ENCODE measurements around the gene SLC2A4RG. TPM values are rescaled to one million over a fixed set of nuclear protein-coding genes. Genes with fewer than 3 reads are reported as not detected.

The SLC2A4RG gene
- total RNA-seq, 2 donors from 2014 or later: 54.0 to 112 TPM

DNA sequence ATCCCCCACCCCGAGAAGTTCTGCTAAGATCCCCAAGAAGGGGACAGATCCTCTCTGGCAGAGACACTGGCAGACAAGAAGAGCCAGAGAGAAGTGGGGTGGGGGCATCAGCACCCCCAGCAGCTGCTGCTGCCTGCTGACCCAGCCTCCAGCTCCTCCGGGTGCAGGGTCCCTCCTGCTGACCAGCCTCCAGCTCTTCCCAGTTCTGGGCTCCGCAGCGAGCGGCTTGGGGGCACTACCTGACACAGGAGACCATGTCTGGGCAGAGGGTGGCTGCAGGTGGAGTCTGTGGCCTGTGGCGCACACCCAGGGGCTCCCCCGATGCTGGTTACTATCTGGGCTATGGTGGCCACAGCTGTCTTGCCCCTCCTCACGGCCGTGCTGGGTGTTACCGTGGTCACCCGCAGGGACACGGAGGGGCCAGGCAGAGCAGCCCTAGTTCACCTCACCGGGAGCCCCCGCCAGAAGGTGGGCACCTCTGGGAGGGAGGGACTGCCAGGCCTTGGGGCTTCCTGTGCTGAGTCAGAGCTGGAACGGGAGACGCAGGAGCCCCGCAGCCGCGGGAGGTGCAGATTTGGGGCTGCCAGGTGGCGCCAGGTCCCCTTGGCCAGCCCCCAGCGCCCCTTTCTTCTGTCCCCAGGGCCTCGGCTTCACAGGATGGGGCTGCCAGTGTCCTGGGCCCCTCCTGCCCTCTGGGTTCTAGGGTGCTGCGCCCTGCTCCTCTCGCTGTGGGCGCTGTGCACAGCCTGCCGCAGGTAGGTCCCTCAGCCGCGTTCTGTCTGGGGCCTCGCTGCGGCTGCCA is 2.5 kb upstream of the SLC2A4RG start:
- no peak for DNase-seq (ENCODE audit: low spot score)
- intact Hi-C loops (cut with DNase I): no loop called here

GRCh38 chr20:63737695-63737944 is 2.0 kb upstream of the SLC2A4RG start:
- no peak for DNase-seq (ENCODE audit: low spot score)
- intact Hi-C loops (cut with DNase I): no loop called here

DNA sequence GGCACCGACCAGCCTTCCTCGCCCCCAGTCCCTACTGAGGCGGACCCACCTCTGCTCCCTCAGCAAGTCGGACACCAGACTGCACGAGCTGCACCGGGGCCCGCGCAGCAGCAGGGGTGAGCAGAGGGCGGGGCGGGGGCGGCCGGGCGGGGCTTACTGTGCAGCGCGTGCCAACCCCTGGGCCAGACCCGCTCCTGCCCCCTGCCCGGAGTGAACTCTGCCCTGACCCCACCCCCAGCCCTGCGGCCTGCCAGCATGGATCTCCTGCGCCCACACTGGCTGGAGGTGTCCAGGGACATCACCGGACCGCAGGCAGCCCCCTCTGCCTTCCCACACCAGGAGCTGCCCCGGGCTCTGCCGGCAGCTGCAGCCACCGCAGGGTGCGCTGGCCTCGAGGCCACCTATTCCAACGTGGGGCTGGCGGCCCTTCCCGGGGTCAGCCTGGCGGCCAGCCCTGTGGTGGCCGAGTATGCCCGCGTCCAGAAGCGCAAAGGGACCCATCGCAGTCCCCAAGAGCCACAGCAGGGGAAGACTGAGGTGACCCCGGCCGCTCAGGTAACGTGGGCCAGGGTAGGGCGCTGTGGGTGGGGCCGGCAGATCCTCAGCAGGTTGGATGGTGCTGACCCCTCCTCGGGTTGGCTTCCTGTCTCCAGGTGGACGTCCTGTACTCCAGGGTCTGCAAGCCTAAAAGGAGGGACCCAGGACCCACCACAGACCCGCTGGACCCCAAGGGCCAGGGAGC is 1.5 kb upstream of the SLC2A4RG start:
- no peak for DNase-seq (ENCODE audit: low spot score)
- intact Hi-C loops (cut with DNase I): no loop called here

GRCh38 chr20:63738687-63739129 is 868 bp upstream of the SLC2A4RG start:
- intact Hi-C loops (cut with DNase I): no loop called here
- no peak for DNase-seq (ENCODE audit: low spot score)

DNA sequence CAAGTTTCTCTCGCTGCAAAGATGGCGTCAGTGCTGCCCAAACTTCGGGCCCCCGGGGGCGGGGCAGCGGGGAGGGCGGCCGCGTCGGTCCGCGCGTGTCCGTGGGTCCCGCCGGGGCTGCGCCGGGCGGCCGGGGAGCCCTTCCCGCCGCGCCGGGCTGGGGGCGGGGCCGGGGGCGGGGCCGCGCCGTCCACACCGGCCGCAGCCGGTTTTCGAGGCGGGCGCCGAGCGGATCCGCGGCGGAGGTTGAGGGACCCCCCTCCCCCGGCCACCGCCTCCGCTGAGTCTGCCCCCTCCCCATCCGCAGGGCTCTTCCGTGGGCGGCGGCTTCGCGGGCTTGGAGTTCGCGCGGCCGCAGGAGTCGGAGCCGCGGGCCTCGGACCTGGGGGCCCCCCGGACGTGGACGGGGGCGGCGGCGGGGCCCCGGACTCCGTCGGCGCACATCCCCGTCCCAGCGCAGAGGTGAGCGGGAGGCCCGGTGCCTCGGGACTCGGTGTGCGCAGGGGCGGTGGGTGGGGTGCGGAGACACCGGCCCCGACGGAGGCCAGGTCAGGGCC is 572 bp downstream of the SLC2A4RG start:
- intact Hi-C loops (cut with DNase I): no loop called here
- DNase-seq (ENCODE audit: low spot score): no peak

DNA sequence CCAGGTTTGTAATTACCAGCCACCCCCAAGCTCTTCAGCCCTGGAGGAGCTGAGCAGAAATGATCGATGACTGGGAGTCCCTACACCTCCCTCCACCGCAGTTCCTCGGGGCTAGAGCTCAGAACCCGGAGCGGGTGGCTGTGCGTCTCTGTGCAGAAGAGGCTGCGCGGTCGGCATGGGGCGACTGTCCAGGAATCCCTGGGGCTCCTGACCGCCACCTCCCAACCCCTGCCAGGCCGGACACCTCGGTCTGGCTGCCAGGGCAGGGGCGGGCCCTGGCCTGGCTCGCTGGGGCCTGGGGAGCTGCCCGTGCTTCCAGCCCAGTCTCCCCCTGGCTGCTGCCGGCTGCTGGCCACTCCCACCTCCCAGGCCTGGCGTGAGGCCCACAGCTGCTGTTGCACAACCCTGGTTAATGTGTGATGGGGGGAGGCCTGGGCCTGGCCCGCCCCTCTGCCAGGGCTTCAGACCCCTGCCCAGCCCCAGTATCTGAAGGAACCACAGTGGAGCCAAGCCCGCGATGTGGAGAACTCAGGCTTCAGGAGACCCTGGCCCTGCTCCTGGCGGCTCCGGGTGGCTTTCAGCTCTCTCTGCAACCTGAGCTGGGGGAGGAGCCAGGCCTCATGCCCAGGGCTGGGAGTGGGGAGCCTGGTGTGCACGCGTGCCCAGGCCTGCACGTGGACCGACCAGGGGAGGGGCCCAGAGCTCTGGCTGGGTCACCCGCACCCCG is 1.2 kb downstream of the SLC2A4RG start:
- intact Hi-C loops (cut with DNase I): no loop called here
- peak; percentile 98 for DNase-seq (ENCODE audit: low spot score)

DNA sequence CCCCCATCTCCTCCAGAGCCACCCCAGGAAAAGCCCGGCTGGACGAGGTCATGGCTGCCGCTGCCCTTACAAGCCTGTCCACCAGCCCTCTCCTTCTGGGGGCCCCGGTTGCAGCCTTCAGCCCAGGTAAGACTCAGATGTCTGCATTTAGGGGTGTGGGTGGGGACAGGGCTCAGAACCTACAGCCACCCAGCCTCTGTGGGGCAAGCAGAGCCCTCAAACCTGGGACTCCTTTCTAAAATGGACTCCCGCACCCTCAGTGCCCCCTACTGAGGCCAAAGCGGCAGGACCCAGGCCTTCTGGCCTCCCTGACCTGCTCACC is 1.7 kb downstream of the SLC2A4RG start:
- intact Hi-C loops (cut with DNase I): no loop called here
- DNase-seq (ENCODE audit: low spot score): no peak

GRCh38 chr20:63741676-63742380 is 2.3 kb downstream of the SLC2A4RG start:
- intact Hi-C loops (cut with DNase I): no loop called here
- peak; percentile 77 for DNase-seq (ENCODE audit: low spot score)

DNA sequence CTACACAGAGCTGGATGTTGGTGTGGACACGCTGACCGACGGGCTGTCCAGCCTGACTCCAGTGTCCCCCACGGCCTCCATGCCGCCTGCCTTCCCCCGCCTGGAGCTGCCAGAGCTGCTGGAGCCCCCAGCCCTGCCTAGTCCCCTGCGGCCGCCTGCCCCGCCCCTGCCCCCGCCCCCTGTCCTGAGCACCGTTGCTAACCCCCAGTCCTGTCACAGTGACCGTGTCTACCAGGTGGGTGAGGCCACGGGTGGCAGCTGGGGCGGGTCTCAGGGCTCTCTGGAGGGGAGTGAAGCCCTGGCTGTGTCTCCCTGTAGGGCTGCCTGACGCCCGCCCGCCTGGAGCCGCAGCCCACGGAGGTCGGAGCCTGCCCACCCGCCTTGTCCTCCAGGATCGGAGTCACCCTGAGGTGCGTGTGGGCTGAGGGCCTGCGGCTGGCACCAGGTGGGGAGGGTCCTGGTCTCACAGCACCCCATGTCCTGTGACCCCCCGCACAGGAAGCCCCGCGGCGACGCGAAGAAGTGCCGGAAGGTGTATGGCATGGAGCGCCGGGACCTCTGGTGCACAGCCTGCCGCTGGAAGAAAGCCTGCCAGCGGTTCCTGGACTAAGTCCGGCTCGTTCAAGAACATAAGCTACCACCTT is 2.9 kb downstream of the SLC2A4RG start:
- intact Hi-C loops (cut with DNase I): no loop called here
- peak; percentile 72 for DNase-seq (ENCODE audit: low spot score)

DNA sequence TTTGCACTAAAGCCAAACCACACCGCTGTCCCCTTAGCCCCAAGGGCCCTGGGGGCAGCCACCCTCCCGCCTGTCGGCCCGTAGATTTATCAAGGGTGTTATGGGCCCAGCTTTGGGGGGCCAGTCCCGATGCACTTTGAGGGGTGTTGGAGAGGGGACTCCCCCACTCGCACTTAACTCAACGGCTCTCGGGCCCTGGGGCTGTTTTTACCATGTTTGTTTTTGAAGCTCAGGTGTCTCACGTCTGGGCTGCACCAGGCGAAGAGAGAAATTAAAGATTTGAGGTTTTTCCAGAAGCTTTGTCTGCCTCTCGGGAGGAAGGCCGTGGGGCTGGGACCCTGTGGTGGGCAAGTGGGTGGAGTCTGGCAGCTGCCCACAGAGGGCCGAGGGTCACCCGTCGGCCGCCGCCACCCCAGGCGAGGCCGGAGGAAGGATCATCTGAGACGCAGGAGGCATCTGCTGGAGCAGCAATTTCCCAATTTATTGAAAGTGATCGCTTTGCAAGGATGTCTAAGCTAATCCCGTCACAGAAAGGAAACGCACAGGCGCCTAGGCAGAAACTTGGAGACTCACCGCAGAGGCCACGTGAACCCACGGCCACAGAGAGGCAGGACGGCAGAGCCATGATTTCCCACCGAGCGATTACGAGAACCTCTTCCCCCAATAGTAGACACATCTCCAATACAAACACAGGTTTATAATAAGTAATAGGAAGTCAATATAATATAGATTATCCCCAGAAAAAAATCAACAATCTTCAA is 3.8 kb downstream of the SLC2A4RG start:
- intact Hi-C loops (cut with DNase I): no loop called here
- DNase-seq (ENCODE audit: low spot score): no peak

DNA sequence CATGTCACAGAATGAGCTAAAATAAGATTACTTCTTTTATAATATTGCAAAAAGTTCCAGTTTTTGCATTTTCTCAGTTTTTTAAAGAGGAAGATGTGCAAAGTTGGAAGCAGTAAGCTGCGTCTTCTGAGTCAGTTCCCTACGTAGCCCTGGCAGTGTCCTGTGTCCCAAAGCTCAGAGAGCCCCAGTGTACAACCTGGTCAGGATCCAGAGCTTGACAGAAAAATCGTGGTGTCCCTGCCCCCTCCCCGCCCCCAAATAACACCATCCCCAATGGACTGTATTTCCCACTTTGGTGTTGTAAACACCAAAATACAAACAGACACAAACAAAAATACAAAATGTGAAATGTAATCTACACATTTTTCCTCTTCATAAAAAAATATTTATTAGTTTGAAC is 4.6 kb downstream of the SLC2A4RG start:
- intact Hi-C loops (cut with DNase I): no loop called here
- DNase-seq (ENCODE audit: low spot score): no peak

DNA sequence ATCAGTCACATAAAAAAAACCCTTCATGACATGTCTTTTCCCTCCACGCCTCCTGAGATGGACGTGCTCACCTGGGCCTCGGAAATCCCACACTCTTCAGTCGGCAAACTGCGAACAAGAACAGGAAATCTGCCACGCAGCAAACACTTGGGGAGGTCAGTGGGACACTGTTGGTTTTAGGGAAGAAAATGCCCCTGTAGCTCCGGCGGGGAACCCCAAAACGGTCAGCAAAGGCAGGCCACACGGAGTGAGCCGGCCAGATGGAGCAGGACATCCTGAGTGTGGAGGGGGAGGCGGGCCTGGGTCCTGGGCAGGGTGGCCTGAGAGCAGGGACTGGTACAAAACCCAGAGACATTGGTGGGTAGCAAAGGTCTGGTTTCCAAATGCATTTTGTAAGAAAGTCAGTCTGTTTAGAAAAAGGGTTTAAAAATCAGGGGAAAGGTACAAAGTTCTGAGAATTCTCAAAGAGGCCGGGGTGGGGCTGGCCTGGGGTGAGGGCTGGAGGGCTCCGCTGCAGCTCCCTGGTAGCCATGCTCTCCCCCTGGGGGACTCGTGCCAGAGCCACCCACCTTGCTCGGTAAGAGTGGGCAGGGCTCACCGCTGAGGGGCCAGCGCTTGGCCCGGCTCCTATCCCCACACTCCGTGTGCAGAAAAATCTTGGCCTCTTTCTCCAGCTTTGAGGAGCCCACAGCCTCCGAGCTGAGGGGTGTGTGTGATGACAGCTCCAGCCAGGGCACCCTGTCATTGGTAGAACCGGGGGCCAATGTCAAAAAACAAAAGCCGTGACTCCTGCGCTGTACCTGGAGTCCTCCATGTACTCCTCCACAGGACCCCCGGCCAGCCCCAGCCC is 5.2 kb downstream of the SLC2A4RG start:
- DNase-seq (ENCODE audit: low spot score): no peak
- intact Hi-C loops (cut with DNase I): no loop called here

DNA sequence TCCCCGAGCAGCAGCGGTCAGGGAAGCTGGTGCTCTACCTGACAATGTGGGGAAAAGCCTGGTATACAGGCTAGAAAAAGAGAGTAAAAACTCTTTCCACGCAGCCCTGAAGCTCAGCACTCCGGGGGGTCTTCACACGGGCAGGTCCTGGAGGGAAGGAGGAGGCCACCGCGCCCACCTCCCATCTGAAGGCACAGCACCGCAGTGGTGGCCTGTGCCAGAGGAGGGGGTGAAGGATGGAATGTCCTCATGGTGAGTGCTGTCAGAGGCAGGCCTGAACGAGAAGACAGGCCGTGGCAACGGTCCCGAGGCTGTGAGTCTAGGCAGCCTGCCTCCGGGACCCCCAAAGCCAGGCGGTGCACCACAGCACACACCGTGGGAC is 5.8 kb downstream of the SLC2A4RG start:
- no peak for DNase-seq (ENCODE audit: low spot score)
- intact Hi-C loops (cut with DNase I): no loop called here

- DNase-seq (ENCODE audit: low spot score): no peak
- intact Hi-C loops (cut with DNase I): no loop called here
Measured at GRCh38 chr20:63745961-63746731, 6.6 kb downstream of the SLC2A4RG start.

- intact Hi-C loops (cut with DNase I): no loop called here
- DNase-seq (ENCODE audit: low spot score): no peak
Measured at GRCh38 chr20:63746751-63747315, 7.3 kb downstream of the SLC2A4RG start.

DNA sequence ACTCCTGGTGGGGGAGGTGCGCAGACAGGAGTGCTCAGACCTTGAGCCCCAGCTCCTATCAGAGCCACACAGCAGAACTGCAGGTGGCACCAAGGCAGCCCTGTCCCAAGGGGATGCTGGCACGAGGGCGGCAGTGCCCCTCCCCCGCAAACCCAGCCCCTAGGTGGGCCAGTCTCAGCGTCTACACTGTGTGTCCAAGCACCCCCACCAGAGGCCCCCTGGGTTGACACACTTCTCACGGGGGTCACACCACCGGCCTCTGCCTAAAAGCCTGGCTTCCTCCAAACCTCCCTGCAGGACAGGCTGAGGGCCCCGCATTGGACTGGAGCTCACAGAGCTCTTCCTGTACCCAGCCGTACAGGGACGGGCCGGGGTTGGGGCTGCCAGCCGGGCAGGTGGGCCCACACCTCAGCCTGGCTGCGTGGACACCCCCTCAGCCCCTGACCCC is 8.1 kb downstream of the SLC2A4RG start:
- DNase-seq (ENCODE audit: low spot score): no peak
- intact Hi-C loops (cut with DNase I): no loop called here
